Fibroblast of the aortic adventitia (primary cell): ENCODE results near the gene IGFALS. TPM values are rescaled to one million over a fixed set of nuclear protein-coding genes. Genes with fewer than 3 reads are reported as not detected.
"Not testable (repeated sequence)": the region's sequence is repeated elsewhere in the genome, so short reads cannot be mapped to it uniquely, and the experiment has no call there.

Source experiments
- DNase-seq: peaks from one replicate; pipeline ENCODE4 v3.0.0-alpha.2; 2010; ENCODE audit warnings: low read depth
- H3K4me3 ChIP-seq: 2 replicates; pipeline ENCODE4 v1.5.1; 2011; ENCODE audit warnings: low read depth, mild to moderate bottlenecking, control low read depth, low read length, moderate library complexity
- CTCF ChIP-seq: IDR thresholded peaks from 2 replicates; pipeline ENCODE4 v1.5.1; 2011; ENCODE audit warnings: mild to moderate bottlenecking, low read length, control low read depth, inconsistent platforms; ENCODE audit not compliant: insufficient read depth
- total RNA-seq: library from RNA; depleted of rRNA; stranded (reverse); fragments of >200 nt; gene quantifications from 2 replicates; pipeline ENCODE4 v1.2.3, GENCODE V29; 2012; ENCODE audit warnings: low replicate concordance

The IGFALS gene
- total RNA-seq, 1 donor: 0.27 TPM

GRCh38 chr16:1809281-1809801 lies 15.8 kb upstream of the IGFALS start:
- DNase-seq: no peak
- no peak for TF ChIP-seq CTCF
- H3K4me3 ChIP-seq: no peak overlapping the region

GRCh38 chr16:1808691-1809090 lies 15.2 kb upstream of the IGFALS start:
- H3K4me3 ChIP-seq: no peak overlapping the region
- no peak for DNase-seq
- TF ChIP-seq CTCF: no peak

- TF ChIP-seq CTCF: no peak
- DNase-seq: no peak
- no peak overlapping the region for H3K4me3 ChIP-seq
Observed at GRCh38 chr16:1807626-1808025, 14.1 kb upstream of the IGFALS start.

GRCh38 chr16:1800701-1801100 lies 7.2 kb upstream of the IGFALS start:
- H3K4me3 ChIP-seq: no peak overlapping the region
- no peak for TF ChIP-seq CTCF
- no peak for DNase-seq

GRCh38 chr16:1799263-1799662 lies 5.8 kb upstream of the IGFALS start:
- not testable (repeated sequence) for DNase-seq, H3K4me3 ChIP-seq

- no peak for DNase-seq
- no peak overlapping the region for H3K4me3 ChIP-seq
- no peak for TF ChIP-seq CTCF
Observed at GRCh38 chr16:1794908-1795666, 1.6 kb upstream of the IGFALS start.

GRCh38 chr16:1794221-1794871 lies 841 bp upstream of the IGFALS start:
- no peak for DNase-seq
- TF ChIP-seq CTCF: no peak
- H3K4me3 ChIP-seq: no peak overlapping the region
